ENCODE data around the gene CARD8. TPM values are rescaled to one million over a fixed set of nuclear protein-coding genes. Genes with fewer than 3 reads are reported as not detected.
A peak's percentile ranks its signal among the peaks of the same experiment; 100 is the strongest.
"Not testable (repeated sequence)": the region's sequence is repeated elsewhere in the genome, so short reads cannot be mapped to it uniquely, and the experiment has no call there.

The CARD8 gene, protein sequence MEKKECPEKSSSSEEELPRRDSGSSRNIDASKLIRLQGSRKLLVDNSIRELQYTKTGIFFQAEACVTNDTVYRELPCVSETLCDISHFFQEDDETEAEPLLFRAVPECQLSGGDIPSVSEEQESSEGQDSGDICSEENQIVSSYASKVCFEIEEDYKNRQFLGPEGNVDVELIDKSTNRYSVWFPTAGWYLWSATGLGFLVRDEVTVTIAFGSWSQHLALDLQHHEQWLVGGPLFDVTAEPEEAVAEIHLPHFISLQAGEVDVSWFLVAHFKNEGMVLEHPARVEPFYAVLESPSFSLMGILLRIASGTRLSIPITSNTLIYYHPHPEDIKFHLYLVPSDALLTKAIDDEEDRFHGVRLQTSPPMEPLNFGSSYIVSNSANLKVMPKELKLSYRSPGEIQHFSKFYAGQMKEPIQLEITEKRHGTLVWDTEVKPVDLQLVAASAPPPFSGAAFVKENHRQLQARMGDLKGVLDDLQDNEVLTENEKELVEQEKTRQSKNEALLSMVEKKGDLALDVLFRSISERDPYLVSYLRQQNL
- total RNA-seq = 21.7 TPM

DNA sequence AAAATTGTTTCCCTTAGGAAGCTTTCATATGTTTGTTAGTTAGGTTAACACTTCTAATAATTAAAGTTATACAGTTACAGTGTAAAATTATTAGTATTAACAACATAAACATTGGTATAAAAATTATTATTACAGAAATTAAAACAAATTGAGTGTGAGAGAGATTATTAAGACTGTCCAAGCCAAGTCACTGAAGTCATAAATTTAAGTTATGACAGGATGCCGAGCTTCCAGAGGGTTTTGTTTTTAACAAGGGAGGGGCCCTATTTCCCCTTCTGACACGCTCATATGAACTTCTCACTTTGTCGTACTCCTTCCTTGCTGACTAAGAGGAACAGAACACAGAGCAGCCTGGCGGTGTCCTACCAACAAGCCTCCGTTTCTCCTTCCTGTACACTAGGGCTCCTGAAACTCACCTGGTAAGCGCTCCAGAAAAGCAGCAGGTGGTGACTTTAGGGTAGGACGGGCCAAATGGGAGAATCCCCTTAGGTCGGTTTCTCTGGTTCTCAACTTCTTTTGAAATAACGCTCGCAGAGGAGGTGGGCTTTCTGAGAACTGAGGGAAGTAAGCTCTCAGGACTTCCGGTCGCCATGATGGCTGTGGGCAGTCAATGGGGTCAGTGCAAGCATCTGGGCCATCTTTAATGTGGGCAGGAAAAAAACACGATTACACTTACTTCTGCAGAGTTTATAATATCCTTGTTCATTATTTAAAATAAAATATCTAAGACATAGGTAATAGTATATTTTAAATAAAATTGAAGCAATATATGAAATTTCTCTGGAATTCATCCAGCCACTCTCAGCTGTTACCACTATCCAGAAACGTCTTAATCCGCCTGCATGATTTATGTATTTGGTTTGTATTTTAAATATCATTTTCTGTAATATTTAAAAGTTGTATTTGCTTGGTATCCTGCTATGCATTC, at the start of gene CARD8:
Gene CARD8 (minus strand): TSS at position 537 of the 928 bp plus-strand sequence. CDS start 14,892 bp downstream, outside the sequence.
- DNase-seq = peak; percentile 62

DNA sequence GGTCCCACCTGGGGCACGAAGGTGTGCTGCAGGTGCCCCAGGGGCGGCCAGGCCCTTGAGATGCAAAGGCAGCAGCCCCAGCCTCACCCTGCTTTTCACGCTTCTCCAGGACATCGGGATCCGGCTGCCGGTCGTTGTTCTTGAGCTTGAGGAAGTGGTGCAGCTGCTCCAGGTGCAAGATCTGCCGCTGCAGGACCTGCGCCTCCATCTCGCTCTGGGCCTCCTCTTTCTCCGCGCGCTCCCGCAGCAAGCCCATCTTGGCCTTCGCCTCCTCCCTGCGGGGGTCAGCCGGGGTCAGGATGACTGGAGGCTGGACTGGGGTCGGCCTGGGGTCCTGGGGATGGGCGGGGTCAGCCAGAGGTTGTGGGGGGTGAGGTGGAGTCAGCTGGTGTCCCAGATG, 48.2 kb upstream of the CARD8 start:
- DNase-seq = no peak

DNA sequence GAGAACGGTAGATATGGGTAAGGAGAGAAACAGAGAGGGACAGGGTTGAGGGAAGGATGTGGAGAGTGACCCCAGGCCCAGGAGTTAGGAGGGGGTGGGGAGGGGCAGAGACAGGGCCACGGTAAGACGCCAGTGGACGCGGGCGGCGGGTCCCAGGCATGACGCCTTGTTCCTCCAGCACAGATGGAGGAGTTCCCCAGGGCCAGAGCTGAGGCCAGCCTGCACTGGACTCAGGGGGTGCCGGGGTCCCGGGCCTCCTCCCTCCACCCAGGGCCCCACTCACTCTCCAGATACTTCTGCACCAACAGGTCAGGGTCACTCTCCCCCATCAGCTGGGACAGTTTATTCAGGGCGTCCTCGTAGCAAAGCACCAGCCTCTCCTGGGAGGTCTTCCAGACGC, 47.7 kb upstream of the CARD8 start:
- DNase-seq = no peak

DNA sequence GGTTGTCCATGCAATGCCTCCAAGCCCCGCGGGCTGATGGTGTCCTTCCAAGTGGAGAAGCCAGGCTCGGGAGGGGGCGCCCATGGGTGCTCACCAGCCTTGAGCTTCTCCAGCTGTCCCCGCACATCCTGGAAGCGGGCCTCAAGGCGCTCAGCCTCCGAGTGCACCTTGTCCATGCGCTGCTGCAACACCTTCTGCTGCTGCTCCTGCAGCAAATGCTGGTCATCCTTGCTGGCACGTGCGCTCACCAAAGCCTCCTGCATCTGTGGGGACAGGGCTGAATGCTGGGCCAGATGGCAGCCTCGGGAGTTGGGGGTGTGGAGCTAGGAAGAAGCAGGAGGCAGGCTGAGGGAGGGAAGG, 46.9 kb upstream of the CARD8 start:
- no peak for DNase-seq

DNA sequence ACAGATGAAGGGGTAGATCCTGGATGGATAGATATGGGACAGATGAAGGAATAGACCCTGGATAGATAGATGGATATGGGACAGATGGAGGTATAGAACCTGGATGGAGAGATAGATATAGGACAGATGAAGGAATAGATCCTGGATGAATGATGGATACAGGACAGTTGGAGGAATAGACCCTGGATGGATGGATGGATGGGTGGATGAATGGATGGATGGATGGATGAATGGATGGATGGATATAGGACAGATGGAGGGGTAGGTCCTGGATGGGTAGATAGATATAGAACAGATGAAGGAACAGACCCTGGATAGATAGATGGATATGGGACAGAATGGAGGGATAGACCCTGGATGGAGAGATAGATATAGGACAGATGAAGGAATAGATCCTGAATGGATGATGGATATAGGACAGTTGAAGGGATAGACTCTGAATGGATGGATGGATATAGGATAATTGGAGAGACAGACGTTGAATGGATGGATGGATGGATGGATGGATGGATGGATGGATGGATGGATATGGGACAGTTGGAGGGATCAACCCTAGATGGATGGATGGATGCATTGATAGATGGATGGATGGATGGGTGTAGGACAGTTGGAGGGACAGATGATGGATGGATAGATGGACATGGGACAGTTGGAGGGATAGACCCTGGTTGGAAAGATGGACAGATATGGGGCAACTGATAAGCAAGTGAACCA, 46.3 kb upstream of the CARD8 start:
- no peak for DNase-seq

DNA sequence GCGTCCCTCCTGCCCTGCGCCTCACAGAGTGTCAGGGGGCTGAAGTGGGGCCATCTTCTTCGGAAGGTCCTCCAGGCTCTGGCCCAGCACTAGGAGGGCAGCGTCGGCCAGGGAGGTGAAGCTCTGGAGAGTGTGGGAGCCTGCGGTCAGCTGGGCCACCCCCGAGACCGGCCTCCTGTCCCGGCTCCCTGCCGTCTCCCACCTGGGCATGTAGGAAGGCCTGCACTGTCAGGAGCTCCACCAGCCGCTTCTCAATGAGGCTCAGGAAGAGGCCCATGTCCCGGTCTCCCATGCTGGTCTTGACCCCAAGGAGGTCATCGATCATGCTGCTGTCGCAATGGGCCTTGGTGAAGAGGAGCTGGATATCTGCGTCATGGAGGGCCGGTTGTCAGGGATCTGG, 42.3 kb upstream of the CARD8 start:
- DNase-seq = no peak

DNA sequence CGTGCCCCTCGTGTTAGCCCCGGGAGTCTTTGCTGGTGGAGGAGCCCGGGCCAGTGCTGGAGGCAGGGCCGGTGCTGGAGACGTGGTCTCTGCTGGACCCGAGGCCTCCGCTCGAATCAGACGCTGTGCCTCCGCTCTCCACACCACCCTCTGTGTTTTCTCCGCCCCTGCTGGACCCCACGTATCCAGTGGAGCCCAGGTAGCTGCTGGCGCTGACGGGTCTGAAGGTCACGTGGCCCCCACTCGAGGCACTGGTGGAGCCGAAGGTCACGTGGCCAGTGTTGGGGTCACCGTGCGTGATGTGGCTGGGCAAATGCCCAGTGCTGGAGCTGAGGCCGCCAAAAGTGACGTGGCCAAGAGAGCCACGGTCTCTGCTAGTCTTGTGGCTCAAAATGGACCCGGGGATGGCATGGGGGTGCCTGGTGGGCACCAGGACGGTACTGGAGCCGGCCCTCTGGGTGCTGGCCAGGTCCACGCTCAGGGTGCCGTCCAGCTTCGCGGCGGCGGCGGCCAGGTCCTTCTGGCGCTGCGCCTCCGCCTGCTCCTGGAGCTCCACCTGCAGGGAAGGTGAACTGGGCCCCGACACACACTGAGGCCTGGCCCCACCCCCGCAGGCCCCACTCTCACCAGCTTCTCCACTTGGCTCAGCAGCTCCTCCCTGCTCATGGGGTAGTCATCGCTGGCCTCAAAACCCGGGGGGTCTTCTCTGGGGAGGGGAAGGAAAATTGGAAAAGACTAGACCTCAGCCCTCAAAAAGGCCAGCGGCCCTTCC, 41.4 kb upstream of the CARD8 start:
- no peak for DNase-seq

DNA sequence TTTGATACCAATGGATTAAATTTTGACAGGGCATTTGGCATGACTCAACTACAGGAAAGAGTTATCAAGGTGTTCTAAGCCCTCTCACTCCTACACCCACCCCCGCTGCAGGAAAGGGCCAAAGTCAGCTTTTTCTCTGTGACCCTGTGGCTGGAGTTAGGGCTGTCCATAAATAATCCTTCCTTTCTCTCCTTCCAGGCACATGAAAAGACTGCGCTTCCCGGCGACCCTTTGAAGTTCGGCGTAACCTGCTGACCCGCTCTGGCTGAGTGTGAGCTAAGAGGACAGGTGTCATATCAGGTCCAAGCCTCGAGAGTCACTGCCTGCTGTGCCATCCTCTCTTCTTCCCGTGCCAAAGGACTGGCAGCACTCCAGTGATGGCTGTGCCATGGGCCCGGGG, 39.7 kb upstream of the CARD8 start:
- DNase-seq = no peak

DNA sequence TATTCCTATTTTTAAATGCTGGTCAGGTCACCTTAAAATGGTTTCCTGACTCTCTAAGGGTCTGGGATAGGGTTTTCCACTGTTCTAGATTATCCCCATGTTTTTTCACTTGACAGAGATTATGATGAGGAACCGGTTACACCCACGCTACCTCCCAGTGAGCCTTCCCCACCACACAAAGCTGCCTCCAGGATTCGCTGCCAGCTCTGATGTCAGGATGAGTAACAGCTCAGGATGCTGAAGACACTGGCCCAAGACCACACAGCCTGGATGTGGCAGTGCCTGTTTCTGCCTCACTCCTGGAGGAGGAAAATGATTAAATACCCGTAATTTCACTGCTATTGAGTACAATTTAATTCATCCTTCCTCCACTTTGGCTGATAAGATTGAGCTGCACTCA, 37.1 kb upstream of the CARD8 start:
- no peak for DNase-seq

DNA sequence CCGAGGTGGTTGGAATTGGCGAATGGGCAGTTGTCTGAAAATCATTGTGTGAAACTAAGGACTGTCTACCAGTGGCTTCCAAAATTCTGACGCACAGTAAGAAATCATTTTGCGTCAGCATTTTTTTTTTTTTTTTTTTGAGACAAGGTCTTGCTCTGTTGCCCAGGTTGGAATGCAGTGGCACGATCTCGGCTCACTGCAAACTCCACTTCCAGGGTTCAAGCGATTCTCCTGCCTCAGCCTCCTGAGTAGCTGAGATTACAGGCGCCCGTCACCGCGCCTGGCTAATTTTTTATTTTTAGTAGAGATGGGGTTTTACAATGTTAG, 35.7 kb upstream of the CARD8 start:
- DNase-seq = not testable (repeated sequence)

DNA sequence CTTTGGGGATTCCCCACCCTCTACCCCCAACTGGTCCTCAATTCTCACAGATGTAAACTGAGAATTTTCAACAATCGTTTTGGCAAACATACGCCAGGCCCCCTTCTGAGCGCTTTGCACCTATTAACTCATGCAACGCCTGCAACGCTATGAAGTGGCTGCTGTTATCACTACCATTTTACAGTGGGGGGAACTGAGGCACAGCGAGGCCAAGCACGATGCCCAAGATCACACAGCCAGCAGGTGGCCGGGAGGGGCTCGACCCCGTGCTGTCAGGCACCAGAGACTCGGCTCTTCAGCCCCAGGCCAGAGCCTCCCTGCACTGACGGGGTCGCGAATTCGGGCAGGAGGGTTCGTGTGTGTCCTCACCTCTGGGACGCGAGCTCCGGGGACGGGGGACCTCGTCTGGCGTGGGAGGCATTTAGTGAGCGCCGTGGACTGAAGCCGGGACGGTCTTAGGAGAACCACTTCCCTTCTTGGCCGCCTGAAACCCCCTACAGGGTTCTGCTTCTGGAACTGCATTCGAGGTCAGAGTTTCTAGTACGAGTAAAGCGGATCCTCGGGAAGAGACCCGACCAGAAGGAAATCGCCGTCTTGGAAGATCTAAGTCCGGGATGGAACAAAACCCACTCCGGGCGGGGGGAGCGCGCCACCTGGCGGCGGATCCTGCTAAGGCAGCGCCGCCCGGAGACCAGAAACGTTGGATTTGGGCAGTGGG, 35.2 kb upstream of the CARD8 start:
- peak; percentile 49 for DNase-seq

DNA sequence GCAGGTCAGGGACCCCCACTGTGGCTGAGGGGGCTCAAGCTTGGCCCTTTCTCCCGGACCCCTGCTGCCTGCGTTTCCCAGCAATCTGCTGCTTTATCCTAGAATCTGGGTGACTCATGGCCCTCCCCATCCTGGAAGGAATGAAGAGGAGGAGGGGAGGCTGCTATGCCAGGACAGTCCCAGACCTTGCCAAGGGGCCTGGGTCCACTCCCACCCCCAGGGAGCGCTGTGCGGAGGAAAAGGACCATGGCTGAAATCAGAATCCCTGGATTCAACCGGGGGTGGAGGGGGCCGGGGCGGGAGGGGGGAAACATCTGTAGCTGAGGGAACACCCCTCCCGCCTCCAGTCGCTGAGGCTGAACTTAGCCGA, 34.7 kb upstream of the CARD8 start:
- DNase-seq = no peak

DNA sequence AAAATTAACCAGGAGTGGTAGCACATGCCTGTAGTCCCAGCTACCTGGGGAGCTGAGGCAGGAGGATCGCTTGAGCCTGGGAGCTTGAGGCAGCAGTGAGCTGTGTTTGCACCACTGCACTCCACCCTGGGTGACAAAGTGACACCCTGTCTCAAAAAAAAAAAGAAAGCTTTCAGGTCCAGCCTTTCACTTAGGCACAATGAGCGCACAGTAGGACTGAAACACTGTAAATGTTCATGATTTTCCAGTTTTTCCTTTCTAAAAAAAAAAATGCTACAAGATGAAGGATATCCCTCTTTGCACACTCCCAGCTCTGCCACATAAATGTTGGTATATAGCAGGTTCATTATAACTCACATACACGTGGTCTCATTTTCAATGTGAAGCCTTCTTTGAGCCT, 32.0 kb upstream of the CARD8 start:
- no peak for DNase-seq

DNA sequence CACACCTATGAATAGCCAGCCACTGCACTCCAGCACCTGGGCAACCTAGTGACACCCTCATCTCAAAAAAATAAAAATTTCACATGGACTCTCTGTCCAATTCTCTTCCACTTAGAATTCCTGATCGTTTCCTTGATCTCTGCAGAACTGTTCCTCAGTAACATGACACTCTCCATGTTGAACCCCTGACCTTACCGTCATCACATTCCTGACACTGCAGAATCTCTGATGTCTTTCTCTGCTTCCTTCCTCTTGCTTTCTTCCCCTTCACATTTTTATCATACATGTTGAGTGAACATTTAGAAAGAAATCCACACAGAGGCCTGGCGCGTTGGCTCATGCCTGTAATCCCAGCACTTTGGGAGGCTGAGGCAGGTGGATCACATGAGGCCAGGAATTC, 29.2 kb upstream of the CARD8 start:
- DNase-seq = no peak

DNA sequence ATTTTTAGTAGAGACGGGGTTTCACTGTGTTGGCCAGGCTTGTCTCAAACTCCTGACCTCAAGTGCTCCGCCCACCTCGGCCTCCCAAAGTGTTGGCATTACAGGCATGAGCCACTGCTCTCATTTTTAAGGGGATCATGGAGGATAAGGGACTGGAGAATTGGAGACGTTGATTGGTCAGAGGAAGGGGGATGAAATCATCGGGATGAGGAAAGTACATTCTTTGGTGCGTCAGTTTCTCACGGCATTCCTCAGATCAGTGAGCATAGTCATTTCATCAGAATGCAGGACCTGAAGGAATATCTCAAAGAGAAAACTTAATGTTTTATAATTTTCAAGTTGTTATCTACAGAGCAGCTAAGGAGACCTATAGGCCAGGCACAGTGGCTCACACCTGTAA, 28.2 kb upstream of the CARD8 start:
- DNase-seq = no peak

DNA sequence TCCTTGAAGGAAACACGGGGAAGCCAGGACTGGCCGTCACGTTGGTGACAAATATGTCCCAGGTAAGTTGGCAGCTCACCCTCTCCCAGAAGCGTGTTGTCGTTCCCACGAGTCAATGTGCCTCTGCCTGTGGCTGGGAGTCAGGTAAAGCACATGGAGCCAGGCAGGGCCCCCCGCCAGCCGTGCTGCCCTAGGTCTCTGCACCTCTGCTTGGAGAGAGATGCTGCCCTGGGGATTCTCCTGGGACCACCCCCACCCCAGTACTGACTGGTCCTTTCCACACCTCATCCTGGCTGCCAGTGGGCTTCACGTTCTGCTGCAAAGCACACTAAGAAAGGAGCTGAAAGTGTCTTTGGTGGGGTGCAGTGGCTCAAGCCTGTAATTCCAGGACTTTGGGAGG, 24.0 kb upstream of the CARD8 start:
- DNase-seq = no peak

DNA sequence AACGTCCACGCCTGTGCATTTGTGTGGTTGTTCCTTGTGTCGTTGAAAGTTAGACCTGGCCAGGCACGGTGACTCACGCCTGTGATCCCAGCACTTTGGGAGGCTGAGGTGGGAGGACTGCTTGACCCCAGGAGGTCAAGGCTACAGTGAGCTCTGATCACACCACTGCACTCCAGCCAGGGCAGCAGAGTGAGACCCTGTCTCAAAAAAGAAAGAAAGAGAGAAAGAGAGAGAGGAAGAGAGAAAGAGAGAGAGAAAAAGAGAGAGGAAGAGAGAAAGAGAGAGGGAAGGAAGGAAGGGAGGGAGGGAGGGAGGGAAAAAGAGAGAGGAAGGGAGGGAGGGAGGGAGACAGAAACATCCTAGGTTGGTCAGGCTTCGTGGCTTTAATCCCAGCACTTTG, 19.2 kb upstream of the CARD8 start:
- no peak for DNase-seq

DNA sequence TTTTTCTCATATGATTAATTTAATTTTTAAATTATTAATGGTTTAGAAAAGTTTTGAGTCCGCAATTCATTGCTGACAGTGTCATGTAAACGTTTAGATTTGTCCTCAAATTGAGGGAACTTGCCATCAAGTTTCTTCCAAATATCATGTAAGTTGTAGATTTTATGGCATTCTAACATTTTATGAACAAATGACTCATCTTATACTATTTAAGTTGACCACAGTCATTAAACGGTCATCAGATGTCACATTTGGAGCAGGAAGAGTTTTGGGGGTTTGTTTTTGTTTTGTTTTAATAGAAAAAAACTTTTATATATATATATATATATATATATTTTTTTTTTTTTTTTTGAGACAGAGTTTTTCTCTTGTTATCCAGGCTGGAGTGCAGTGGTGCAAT, 18.5 kb upstream of the CARD8 start:
- DNase-seq = no peak

DNA sequence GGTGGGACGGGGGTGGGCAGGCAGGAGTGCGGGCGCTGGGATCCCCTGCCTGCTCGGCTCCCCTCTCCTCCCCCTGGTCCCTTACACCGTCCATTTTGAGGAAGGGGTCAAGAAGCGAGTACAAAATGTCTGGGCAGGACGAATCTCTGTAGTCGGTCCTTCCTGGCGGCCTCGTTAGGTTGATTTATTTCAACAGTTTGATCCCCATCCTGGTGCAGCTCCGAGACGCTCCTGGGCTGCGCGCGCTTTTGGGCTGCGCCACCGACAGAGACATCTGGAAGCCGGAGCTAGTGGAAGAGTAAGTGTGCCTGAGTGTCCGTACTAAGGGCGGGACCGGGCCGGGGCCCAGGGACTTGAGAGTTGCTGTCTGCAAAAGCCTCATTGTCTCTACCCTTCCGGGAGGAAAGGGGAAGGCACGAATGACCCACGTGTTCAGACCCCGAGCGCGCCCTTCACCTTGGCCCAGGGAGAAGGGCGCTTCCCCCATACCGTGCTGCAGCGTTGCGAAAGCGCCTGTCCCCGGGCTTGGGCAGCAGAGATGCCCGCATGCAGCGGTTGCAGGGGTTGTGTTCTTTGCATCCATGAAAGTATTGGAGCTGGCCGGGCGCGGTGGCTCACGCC, 15.9 kb upstream of the CARD8 start:
- DNase-seq = no peak

DNA sequence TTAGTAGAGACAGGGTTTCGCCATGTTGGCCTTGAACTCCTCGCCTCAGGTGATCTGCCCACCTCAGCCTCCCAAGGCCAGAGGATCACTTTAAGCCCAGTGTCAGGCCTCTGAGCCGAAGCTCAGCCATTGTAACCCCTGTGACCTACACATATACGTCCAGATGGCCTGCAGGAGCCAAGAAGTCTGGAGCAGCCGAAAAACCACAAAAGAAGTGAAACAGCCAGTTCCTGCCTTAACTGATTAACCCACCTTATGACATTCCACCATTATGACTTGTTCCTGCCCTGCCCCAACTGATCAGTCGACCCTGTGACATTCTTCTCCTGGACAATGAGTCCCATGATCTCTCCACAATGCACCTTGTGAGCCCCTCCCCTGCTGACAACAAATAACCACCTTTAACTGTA, 13.9 kb upstream of the CARD8 start:
- DNase-seq = not testable (repeated sequence)

DNA sequence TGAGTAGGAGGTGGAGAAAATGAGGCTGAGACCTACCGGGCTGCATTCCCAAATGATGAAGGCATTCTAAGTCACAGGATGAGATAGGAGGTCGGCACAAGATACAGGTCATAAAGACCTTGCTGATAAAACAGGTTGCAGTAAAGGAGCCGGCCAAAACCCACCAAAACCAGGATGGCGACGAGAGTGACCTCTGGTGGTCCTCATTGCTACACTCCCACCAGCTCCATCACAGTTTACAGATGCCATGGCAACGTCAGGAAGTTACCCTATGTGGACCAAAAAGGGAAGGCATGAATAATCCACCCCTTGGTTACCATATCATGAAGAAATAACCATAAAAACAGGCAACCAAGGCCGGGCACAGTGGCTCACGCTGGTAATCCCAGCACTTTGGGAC, 9.6 kb upstream of the CARD8 start:
- not testable (repeated sequence) for DNase-seq
